GM18951 (cell line): ENCODE data around the gene GAS2L2.
"Not testable (repeated sequence)": the region's sequence is repeated elsewhere in the genome, so short reads cannot be mapped to it uniquely, and the experiment has no call there.

Source experiments
- POLR2A ChIP-seq: IDR thresholded peaks from 4 replicates; pipeline ENCODE4 v1.6.1; 2011; ENCODE audit warnings: mild to moderate bottlenecking; ENCODE audit not compliant: insufficient read length, insufficient read depth; ENCODE audit errors: extremely low read depth
- in situ Hi-C: fragments of 300-500 bp; cut with MboI; formaldehyde crosslinking; loops from one replicate; pipeline ENCODE4 v1.12.0; 2022; ENCODE audit warnings: low sequenced_read_pairs, mixed read lengths, inconsistent platforms; ENCODE audit not compliant: unreplicated experiment

GAS2L2 gene

GRCh38 chr17:35709874-35710273, 43.2 kb downstream of the GAS2L2 start:
- in situ Hi-C loops: no loop called here
- TF ChIP-seq POLR2A: no peak

- in situ Hi-C loops: no loop called here
- no peak for TF ChIP-seq POLR2A
Measured at GRCh38 chr17:35708951-35709350, 44.1 kb downstream of the GAS2L2 start.

GRCh38 chr17:35708149-35708548, 44.9 kb downstream of the GAS2L2 start:
- in situ Hi-C loops: no loop called here
- no peak for TF ChIP-seq POLR2A

- in situ Hi-C loops: no loop called here
- no peak for TF ChIP-seq POLR2A
Measured at GRCh38 chr17:35705705-35706104, 47.3 kb downstream of the GAS2L2 start.

GRCh38 chr17:35705230-35705629, 47.8 kb downstream of the GAS2L2 start:
- TF ChIP-seq POLR2A: no peak
- in situ Hi-C loops: no loop called here

GRCh38 chr17:35703308-35703707, 49.7 kb downstream of the GAS2L2 start:
- in situ Hi-C loops: not testable (repeated sequence)

GRCh38 chr17:35701491-35701890, 51.5 kb downstream of the GAS2L2 start:
- in situ Hi-C loops: no loop called here
- no peak for TF ChIP-seq POLR2A

- no peak for TF ChIP-seq POLR2A
- in situ Hi-C loops: no loop called here
Measured at GRCh38 chr17:35700150-35700549, 52.9 kb downstream of the GAS2L2 start.

GRCh38 chr17:35698800-35699199, 54.2 kb downstream of the GAS2L2 start:
- no peak for TF ChIP-seq POLR2A
- in situ Hi-C loops: no loop called here

GRCh38 chr17:35695613-35696012, 57.4 kb downstream of the GAS2L2 start:
- in situ Hi-C loops: no loop called here
- no peak for TF ChIP-seq POLR2A

- no peak for TF ChIP-seq POLR2A
- in situ Hi-C loops: no loop called here
Measured at GRCh38 chr17:35694906-35695305, 58.1 kb downstream of the GAS2L2 start.
